ENCODE measurements around the gene SAMD8. TPM values are rescaled to one million over a fixed set of nuclear protein-coding genes. Genes with fewer than 3 reads are reported as not detected.
"Not testable (repeated sequence)": the region's sequence is repeated elsewhere in the genome, so short reads cannot be mapped to it uniquely, and the experiment has no call there.

The SAMD8 gene
- total RNA-seq, 4 donors from 2014 or later: 18.5 to 36.0 (median 24.6) TPM

DNA sequence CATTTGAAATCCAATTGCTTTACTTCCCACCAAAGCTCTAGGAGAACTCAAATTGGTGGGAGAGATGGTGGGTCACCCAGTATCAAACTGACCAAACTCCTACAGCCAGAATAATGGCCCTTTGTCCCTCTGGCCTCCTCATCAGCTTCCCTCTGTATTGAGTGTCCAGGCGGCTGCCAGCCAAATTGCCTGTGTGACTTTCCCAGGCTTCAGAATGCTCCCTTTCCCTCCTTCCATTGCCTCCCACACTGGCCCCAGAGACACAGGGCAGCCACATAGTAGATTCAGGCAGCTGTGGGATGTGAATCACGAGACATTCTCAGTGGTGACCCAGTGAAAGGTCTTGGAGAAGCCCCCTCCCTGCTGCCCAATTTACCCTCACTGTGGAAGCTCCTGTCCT is 86.5 kb downstream of the SAMD8 start:
- peak overlapping the region in 3 of 4 donors; percentile 58 to 100 (median 97) for H3K27ac ChIP-seq
- no peak for DNase-seq

DNA sequence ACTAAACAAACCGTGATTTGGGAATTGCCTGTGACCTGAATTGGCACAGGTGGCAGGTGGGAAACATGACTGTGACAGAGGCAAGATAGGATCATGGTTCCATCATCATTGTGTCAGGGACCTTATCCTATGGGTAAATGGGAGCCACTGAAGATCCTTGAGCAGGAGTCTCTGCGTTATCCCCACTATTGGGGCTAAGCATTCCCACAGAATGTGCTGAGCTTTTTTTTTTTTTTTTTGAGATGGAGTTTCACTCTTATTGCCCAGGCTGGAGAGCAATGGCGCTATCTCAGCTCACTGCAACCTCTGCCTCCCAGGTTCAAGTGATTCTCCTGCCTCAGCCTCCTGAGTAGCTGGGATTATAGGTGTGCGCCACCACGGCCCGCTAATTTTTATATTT is 88.5 kb downstream of the SAMD8 start:
- intact Hi-C loops (cut with DNase I); DNase-seq; H3K27me3 ChIP-seq; H3K9me3 ChIP-seq; H3K4me3 ChIP-seq; H3K36me3 ChIP-seq: not testable (repeated sequence)
- WGBS, 2 donors: 69 to 78% methylated on average over 6 of the region's 6 CpGs
- Histone ChIP-seq H3K4me1 (peaks cover 31 to 82% (median 40%) of the 10 kb centered on the region in 3 donors), H3K27ac (peak overlapping the region in 3 of 4 donors; percentile 58 to 100 (median 97))

More for the DNA sequence above, 86.5 kb downstream of the SAMD8 start:
- Histone ChIP-seq H3K9me3 (no peaks in the 10 kb centered on the region), H3K4me3 (no peak overlapping the region), H3K36me3 (no peaks in the 10 kb centered on the region), H3K27me3 (no peaks in the 10 kb centered on the region), H3K4me1 (peaks cover 25 to 80% (median 32%) of the 10 kb centered on the region in 3 donors)
- TF ChIP-seq POLR2A (IDR thresholded peaks at IDR 0.05): no peak
- TF ChIP-seq, protein P1, sequence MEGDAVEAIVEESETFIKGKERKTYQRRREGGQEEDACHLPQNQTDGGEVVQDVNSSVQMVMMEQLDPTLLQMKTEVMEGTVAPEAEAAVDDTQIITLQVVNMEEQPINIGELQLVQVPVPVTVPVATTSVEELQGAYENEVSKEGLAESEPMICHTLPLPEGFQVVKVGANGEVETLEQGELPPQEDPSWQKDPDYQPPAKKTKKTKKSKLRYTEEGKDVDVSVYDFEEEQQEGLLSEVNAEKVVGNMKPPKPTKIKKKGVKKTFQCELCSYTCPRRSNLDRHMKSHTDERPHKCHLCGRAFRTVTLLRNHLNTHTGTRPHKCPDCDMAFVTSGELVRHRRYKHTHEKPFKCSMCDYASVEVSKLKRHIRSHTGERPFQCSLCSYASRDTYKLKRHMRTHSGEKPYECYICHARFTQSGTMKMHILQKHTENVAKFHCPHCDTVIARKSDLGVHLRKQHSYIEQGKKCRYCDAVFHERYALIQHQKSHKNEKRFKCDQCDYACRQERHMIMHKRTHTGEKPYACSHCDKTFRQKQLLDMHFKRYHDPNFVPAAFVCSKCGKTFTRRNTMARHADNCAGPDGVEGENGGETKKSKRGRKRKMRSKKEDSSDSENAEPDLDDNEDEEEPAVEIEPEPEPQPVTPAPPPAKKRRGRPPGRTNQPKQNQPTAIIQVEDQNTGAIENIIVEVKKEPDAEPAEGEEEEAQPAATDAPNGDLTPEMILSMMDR (IDR thresholded peaks at IDR 0.05): no peak
- intact Hi-C loops (cut with DNase I): no loop called here
- 60 to 85% methylated on average over 2 of the region's 2 CpGs for WGBS, 2 donors

DNA sequence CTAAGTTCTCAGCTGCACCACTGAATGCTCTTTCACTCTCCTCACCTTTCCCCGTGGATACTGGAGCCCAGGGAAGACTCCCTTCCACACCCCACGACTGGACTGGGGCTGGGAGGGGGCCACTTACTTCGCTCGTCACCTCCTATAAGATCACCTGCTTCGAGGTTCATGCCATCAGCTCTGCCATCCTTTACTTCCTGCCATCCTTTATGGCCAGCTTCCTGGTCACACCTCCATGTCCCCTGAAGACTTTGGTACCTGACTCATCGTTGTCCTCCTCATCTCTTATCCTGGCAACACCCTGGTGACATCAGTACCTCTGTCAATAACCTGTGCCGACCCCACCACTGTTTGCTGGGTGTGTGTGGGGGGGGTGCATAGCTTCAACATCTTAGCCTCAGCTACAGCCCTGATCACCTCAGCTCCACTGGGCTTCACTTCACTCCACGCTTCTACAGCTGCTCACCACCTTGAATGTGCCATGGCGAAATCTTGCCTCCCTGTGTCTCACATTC is 90.4 kb downstream of the SAMD8 start:
- TF ChIP-seq, protein P1 (IDR thresholded peaks at IDR 0.05): no peak
- no peak for TF ChIP-seq POLR2A (IDR thresholded peaks at IDR 0.05)
- no peak for DNase-seq
- WGBS, 2 donors: 76 to 78% methylated on average over 9 of the region's 9 CpGs
- H3K27ac ChIP-seq: peak overlapping the region; percentile 83 to 100 (median 97)
- intact Hi-C loops (cut with DNase I): no loop called here
- H3K27me3 ChIP-seq: no peaks in the 10 kb centered on the region
- no peaks in the 10 kb centered on the region for H3K9me3 ChIP-seq
- H3K4me3 ChIP-seq: no peak overlapping the region
- peaks cover 27 to 82% (median 41%) of the 10 kb centered on the region in 3 donors for H3K4me1 ChIP-seq
- H3K36me3 ChIP-seq: no peaks in the 10 kb centered on the region

DNA sequence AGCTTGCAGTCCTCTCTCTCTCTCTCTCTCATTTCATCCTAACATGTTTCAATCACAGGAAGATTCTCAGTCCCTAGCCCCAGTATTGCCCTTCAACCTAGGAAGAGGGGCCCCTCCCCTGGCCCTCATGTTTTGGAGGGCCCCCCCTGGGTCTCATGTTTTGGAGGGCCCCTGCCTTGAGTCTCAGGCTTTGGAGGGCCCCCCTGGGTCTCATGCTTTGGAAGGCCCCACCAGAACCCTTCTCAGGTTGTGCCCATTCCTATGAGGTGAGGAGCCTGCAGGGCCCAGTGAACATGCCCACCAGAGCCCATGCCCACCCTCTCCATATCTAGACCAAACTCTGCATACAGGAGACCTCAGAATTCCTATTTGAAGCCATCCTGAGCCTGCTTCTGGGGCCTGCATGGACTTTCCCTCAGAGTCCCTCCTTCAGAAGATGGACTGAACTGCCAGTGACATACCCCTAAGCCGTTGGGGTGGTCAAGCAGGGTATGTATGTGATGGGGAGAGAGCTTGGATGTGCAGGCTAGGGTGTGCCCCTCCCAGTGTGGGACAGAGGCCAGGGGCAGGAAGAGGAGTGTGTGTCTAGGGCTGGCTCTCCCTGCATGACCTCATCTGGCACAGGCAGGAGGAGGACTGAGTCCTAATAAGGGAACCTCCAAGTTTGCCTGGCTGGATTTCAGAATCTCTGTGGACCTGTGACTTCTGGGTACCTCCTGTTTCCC is 91.0 kb downstream of the SAMD8 start:
- WGBS, 2 donors: no CpG with 5 or more reads among the region's 1 CpG
- peak overlapping the region; percentile 83 to 100 (median 97) for H3K27ac ChIP-seq
- TF ChIP-seq POLR2A (IDR thresholded peaks at IDR 0.05): peak in 1 of 4 donors; percentile 34
- TF ChIP-seq, protein P1 (IDR thresholded peaks at IDR 0.05): no peak
- no peaks in the 10 kb centered on the region for H3K36me3 ChIP-seq
- H3K4me3 ChIP-seq: no peak overlapping the region
- no peaks in the 10 kb centered on the region for H3K27me3 ChIP-seq
- peaks cover 23 to 86% (median 47%) of the 10 kb centered on the region in 3 donors for H3K4me1 ChIP-seq
- intact Hi-C loops (cut with DNase I): no loop called here
- H3K9me3 ChIP-seq: no peaks in the 10 kb centered on the region
- DNase-seq: no peak

DNA sequence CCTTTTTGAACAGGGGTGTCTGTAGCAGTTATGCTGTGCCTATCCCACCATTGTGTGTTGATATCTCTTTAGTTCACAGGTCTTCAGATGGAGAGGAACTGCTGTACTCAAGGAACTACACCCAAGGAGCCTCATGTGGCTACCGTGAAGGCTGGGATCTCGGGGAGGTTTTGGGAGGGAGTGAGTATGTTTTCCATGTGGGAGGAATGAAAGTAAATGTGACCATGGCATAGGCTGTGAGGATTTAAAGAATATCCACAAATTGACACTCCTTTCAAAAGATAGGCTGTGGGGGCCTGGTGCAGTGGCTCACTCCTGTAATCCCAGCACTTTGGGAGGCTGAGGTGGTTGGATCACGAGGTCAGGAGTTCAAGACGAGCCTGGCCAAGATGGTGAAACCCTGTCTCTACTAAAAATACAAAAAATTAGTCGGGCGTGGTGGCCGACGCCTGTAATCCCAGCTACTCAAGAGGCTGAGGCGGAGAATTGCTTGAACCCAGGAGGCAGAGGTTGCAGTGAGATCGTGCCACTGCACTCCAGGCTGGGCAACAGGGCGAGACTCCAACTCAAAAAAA is 91.7 kb downstream of the SAMD8 start:
- H3K9me3 ChIP-seq; H3K27me3 ChIP-seq; H3K36me3 ChIP-seq; H3K4me3 ChIP-seq; DNase-seq; intact Hi-C loops (cut with DNase I): not testable (repeated sequence)
- peaks cover 29 to 88% (median 53%) of the 10 kb centered on the region in 3 donors for H3K4me1 ChIP-seq
- H3K27ac ChIP-seq: peak overlapping the region; percentile 83 to 100 (median 97)
- 44 to 71% methylated on average over 9 to 11 of the region's 11 CpGs for WGBS, 2 donors

DNA sequence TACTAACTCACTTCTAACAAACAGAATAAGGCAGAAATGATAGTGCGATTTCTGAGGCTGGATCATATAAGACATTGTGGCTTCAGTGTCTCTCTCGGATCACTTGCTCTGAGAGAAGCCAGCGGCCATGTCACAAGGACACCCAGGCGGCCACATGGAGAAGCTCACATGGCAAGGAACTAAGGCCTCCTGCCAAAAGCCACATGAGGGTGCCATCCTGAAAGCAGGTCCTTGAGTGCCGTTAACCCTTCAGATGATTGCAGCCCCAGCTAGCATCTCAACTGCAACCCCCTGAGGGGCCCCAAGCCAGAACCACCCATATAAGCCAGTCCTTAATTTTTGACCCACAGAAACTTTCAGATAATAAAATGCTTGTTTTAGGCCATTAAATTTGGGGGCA is 92.3 kb downstream of the SAMD8 start:
- no peak for TF ChIP-seq POLR2A (IDR thresholded peaks at IDR 0.05)
- TF ChIP-seq, protein P1 (IDR thresholded peaks at IDR 0.05): no peak
- intact Hi-C loops (cut with DNase I): no loop called here
- Histone ChIP-seq H3K9me3 (no peaks in the 10 kb centered on the region), H3K27ac (peak overlapping the region; percentile 72 to 100 (median 97)), H3K4me3 (no peak overlapping the region), H3K27me3 (no peaks in the 10 kb centered on the region), H3K4me1 (peaks cover 32 to 88% (median 56%) of the 10 kb centered on the region in 3 donors), H3K36me3 (no peaks in the 10 kb centered on the region)
- no peak for DNase-seq
- whole genome bisulfite sequencing, 2 donors: 96 to 97% methylated on average over 5 of the region's 5 CpGs
